ENCODE measurements around the gene TSC22D1.

TSC22D1 gene

GRCh38 chr13:44401577-44401976 is 174.6 kb downstream of the TSC22D1 start:
- no peak for DNase-seq

- DNase-seq, result peak; percentile 32
Observed at GRCh38 chr13:44400736-44401135, 175.4 kb downstream of the TSC22D1 start.

DNA sequence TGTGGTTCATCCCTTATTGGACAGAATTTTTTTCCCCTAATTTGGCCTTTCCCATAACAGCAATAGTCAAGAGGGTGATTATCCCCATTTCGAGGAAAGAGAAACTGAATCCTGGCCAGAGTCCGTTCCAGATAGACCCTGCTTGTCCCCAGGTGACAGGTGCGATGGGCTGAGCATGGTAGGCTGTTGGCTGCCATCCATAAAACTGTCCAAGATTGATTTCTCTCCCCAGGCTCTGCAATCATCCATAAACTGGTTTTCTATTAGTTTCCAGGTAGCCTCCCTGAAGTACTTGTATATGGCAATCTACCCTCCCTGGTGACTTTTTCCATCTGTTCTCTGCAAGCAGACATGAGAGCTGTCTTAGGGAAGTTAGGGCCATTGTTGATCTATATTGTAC is 177.1 kb downstream of the TSC22D1 start:
- DNase-seq, result no peak

DNA sequence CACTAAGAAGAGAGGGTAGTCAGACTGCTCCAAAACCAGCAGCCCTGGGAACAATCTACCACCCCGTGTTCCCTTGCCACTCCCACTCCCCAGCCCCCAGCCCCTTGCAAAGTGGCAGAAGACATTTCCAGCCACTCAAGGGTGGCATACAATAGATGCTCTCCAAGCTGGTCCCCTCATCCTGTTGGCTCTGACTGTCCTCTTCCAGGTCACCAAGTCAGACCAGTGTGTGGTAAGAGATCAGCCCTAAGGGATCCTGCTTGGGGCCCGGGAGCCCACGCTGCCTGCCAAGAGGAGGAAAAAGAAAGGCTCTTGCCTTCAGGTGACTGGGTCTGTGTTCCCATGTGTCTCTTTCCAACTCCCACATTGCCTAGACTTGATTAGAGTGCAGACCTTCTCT is 177.5 kb downstream of the TSC22D1 start:
- no peak for DNase-seq

- DNase-seq, result peak; percentile 99
Observed at GRCh38 chr13:44397766-44398223, 178.3 kb downstream of the TSC22D1 start.

GRCh38 chr13:44396701-44397580 is 179.2 kb downstream of the TSC22D1 start:
- peak; percentile 80 for DNase-seq

DNA sequence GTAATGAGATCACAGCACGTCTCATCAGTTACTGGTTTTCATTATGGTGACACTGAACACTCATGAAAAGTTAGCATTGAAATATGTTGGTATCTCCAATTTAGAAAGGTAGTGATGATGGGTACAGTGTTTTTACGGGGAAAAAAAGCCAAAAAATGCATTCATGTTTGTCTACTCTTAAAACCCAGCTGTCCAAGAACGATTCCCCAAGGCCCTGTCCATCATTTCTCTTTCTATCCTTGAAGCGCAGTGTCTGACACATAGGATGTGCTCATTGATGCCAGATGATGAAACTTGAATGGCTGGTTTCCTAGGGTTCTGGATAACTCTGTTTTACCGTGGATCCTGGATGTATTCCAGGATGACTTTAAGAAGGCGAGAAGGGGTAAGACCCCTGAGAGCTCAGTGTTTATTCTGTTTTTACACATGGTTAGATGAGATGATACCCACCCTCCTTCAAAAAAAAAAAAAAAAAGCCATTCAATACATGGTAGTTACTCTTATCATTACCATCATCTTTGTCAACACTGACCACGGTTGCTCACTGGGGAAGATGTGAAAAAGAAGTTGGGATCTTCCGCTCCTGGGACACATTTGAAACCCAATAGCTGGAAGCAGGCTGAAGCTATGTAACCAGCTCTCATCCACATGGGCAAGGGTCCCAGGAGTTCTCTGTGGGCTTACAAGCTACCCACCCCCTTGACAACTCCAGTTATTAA is 180.0 kb downstream of the TSC22D1 start:
- DNase-seq, result no peak

GRCh38 chr13:44394658-44395057 is 181.5 kb downstream of the TSC22D1 start:
- DNase-seq, result peak; percentile 29

DNA sequence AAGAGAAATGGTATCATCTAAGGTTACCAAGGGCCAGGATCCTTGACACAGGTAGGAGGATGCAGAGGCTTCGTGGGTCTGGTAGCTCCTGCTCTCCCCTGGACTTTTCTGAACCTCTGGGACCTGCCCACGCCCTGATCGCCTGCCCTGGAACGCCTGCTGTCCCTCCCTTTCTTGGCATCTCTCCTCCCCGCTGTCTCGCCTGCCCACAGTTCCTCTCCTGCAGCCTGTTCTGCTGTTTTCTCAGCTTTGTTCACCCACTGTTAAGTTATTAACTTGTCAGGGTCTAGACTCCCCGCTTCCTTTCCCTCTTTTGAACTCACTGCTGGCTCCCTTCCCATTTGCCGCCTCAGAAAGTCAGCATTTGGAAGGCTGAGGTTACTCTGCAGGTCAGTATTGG is 182.7 kb downstream of the TSC22D1 start:
- DNase-seq, result no peak

DNA sequence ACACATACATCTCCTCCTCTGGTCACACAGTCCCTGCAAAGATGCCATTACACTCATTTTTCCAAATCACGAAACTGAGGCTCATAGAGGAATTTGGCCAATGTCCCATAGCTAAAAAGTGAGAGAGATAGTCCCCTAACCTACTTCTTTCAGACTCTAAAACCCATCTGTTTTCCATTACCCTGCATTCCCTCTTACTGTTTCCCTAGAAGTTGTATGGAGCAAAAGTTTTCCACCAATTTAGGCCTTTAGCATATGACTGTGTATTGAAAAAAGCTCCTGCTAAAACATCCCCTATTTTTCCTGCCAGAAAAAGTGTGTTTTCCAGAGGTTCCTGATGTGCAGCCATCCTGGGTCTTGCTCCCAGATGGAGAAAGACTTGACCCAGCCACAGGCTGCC is 186.3 kb downstream of the TSC22D1 start:
- DNase-seq, result no peak

GRCh38 chr13:44389060-44389666 is 187.0 kb downstream of the TSC22D1 start:
- DNase-seq, result peak; percentile 48

DNA sequence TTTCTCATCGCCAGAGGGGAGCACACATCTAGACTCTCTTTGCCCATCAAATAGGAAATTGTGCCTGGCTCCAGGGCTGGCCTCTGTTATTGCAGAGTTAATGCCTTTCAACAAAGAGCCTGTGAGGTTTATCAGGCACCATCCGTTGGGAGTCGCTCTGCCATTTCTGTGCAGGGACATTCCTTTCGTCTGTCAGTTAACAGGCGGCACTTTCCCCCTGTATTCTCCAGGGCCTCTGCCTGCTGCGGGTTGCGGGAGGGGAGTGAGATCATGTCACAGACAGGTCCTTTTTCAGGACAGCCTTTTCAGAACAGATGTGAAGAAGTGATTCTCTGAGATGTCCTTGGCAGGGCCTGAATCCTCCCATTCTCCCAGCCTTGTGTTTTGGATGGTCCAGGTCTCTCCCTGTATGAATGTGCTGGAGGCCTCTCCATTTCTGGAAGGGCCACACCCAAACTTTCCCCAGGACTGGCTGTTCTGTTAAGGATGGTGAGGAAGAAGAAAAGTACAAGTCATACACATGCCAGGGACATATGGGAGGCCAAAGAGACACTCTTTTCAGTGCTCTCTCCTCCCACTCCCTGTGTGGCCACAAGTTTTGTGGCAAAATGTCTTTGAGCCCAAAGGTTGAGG is 187.6 kb downstream of the TSC22D1 start:
- DNase-seq, result peak; percentile 49

- peak; percentile 97 for DNase-seq
Observed at GRCh38 chr13:44386913-44387556, 189.1 kb downstream of the TSC22D1 start.

GRCh38 chr13:44385847-44386246 is 190.3 kb downstream of the TSC22D1 start:
- peak; percentile 56 for DNase-seq

GRCh38 chr13:44385401-44385800 is 190.7 kb downstream of the TSC22D1 start:
- DNase-seq, result peak; percentile 49

- no peak for DNase-seq
Observed at GRCh38 chr13:44384778-44385177, 191.4 kb downstream of the TSC22D1 start.

- no peak for DNase-seq
Observed at GRCh38 chr13:44383945-44384344, 192.2 kb downstream of the TSC22D1 start.

- DNase-seq, result peak; percentile 95
Observed at GRCh38 chr13:44382635-44383145, 193.4 kb downstream of the TSC22D1 start.
